ENCODE results near the gene MAP3K20. TPM values are rescaled to one million over a fixed set of nuclear protein-coding genes. Genes with fewer than 3 reads are reported as not detected.
A peak's percentile ranks its signal among the peaks of the same experiment; 100 is the strongest.

MAP3K20 gene
- total and polyA plus RNA-seq, 10 of the 15 experiments (the other 5 are each of a cell fraction or from before 2014, with no cell fraction given) = 0.04 to 5.6 (median 2.3) TPM

DNA sequence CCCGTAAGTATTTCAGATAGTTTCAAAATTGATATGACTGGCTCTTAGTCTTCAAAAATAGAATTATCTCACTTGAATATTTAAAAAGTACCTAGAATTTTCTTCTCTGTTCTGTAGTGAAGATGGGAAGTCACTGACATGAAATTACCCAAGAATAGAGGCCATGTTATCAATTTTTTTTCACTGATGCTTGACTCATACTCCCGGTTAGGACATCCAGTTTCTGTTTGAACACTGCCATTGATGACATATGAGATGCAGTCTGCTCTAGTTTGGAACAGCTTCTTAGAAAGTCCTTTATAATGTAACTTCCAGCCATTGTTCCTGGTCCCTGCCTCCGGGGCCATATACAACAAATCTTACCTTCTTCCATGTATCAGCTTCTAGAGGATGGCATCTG is 26.0 kb downstream of the MAP3K20 start (continued):
- TF ChIP-seq, protein P1, sequence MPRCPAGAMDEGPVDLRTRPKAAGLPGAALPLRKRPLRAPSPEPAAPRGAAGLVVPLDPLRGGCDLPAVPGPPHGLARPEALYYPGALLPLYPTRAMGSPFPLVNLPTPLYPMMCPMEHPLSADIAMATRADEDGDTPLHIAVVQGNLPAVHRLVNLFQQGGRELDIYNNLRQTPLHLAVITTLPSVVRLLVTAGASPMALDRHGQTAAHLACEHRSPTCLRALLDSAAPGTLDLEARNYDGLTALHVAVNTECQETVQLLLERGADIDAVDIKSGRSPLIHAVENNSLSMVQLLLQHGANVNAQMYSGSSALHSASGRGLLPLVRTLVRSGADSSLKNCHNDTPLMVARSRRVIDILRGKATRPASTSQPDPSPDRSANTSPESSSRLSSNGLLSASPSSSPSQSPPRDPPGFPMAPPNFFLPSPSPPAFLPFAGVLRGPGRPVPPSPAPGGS (IDR thresholded peaks at IDR 0.05; ENCODE audit: borderline replicate concordance, insufficient read depth, low read depth, low read length, poor library complexity, severe bottlenecking) = no peak
- TF ChIP-seq TARDBP (IDR thresholded peaks at IDR 0.05; ENCODE audit: borderline replicate concordance) = no peak
- no peak for TF ChIP-seq SMAD5 (IDR thresholded peaks at IDR 0.05; ENCODE audit: low read depth)
- peak; percentile 87 for TF ChIP-seq NFIC (IDR thresholded peaks at IDR 0.05; ENCODE audit: low read depth, low read length)
- peak; percentile 88 for TF ChIP-seq MEF2A (IDR thresholded peaks at IDR 0.05; ENCODE audit: insufficient read depth, low read depth, low read length)
- no peak for TF ChIP-seq NFYA (IDR thresholded peaks at IDR 0.05; ENCODE audit: borderline replicate concordance, low read depth, low read length)
- no peak for TF ChIP-seq CEBPB (IDR thresholded peaks at IDR 0.05; ENCODE audit: borderline replicate concordance in 1 of 2, low read depth in 2 of 2, low read length in 2 of 2)
- TF ChIP-seq NR2C1 (IDR thresholded peaks at IDR 0.05) = no peak
- no peak for TF ChIP-seq ZZZ3 (IDR thresholded peaks at IDR 0.05; ENCODE audit: control insufficient read depth, insufficient read length, low read depth)
- no peak for TF ChIP-seq SMAD1 (IDR thresholded peaks at IDR 0.05; ENCODE audit: low read depth, partially characterized antibody)
- no peak for TF ChIP-seq KAT2A (conservative IDR thresholded peaks at IDR 0.05; ENCODE audit: control insufficient read depth, low read depth, low read length)
- TF ChIP-seq CREB1 (IDR thresholded peaks at IDR 0.05; ENCODE audit: low read depth) = peak; percentile 43; the same call in 1 of the 2 replicates
- no peak for TF ChIP-seq NFYB (IDR thresholded peaks at IDR 0.05; ENCODE audit: insufficient read depth, low read depth, low read length)
- no peak for TF ChIP-seq FOXK2 (IDR thresholded peaks at IDR 0.05)
- no peak for TF ChIP-seq SUZ12 (IDR thresholded peaks at IDR 0.05; ENCODE audit: unreplicated experiment)
- TF ChIP-seq EED (IDR thresholded peaks at IDR 0.05; ENCODE audit: low read depth) = no peak
- no peak for TF ChIP-seq ETV6 (conservative IDR thresholded peaks at IDR 0.05 in 1 of 2, IDR thresholded peaks at IDR 0.05 in 1 of 2; ENCODE audit: borderline replicate concordance in 1 of 2, low read depth in 1 of 2)
- peak; percentile 49; the same call in 1 of the 2 replicates for TF ChIP-seq RUNX3 (IDR thresholded peaks at IDR 0.05; ENCODE audit: low read length)
- TF ChIP-seq MYC (IDR thresholded peaks at IDR 0.05; ENCODE audit: insufficient read depth, insufficient read length, insufficient replicate concordance, low read length, severe bottlenecking) = no peak
- peak; percentile 33; the same call in 1 of the 2 replicates for TF ChIP-seq CREM (IDR thresholded peaks at IDR 0.05; ENCODE audit: low read depth)
- no peak for TF ChIP-seq EP300 (IDR thresholded peaks at IDR 0.05; ENCODE audit: borderline replicate concordance in 1 of 2, control insufficient read depth in 1 of 2, low read depth in 2 of 2, low read length in 2 of 2)
- no peak for TF ChIP-seq BCL11A (IDR thresholded peaks at IDR 0.05; ENCODE audit: low read depth, low read length)
- TF ChIP-seq POLR2AphosphoS2 (IDR thresholded peaks at IDR 0.05; ENCODE audit: low read depth, low read length) = no peak
- TF ChIP-seq NRF1 (conservative IDR thresholded peaks at IDR 0.05; ENCODE audit: low read depth, low read length) = no peak
- TF ChIP-seq GABPA (IDR thresholded peaks at IDR 0.05; ENCODE audit: low read depth) = 0 out of 2 replicates have a peak, but pooled peaks have one; percentile 26
- peak; percentile 68; the same call in 1 of the 2 replicates for TF ChIP-seq IRF4 (IDR thresholded peaks at IDR 0.05; ENCODE audit: low read depth, low read length)
- TF ChIP-seq SREBF2 (IDR thresholded peaks at IDR 0.05; ENCODE audit: low read length) = no peak
- TF ChIP-seq SREBF1 (IDR thresholded peaks at IDR 0.05; ENCODE audit: low read length) = no peak
- no peak for TF ChIP-seq E2F4 (IDR thresholded peaks at IDR 0.05; ENCODE audit: low read depth, low read length)
- no peak for TF ChIP-seq DPF2 (IDR thresholded peaks at IDR 0.05)
